ENCODE results near the gene TRIM63.

GRCh38 chr1:26003262-26003661 lies 64.2 kb downstream of the TRIM63 start:
- TF ChIP-seq, protein P1, sequence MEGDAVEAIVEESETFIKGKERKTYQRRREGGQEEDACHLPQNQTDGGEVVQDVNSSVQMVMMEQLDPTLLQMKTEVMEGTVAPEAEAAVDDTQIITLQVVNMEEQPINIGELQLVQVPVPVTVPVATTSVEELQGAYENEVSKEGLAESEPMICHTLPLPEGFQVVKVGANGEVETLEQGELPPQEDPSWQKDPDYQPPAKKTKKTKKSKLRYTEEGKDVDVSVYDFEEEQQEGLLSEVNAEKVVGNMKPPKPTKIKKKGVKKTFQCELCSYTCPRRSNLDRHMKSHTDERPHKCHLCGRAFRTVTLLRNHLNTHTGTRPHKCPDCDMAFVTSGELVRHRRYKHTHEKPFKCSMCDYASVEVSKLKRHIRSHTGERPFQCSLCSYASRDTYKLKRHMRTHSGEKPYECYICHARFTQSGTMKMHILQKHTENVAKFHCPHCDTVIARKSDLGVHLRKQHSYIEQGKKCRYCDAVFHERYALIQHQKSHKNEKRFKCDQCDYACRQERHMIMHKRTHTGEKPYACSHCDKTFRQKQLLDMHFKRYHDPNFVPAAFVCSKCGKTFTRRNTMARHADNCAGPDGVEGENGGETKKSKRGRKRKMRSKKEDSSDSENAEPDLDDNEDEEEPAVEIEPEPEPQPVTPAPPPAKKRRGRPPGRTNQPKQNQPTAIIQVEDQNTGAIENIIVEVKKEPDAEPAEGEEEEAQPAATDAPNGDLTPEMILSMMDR (IDR thresholded peaks at IDR 0.05): no peak
- TF ChIP-seq POLR2AphosphoS5 (IDR thresholded peaks at IDR 0.05; ENCODE audit: insufficient read depth in 1 of 2, low read depth in 1 of 2): no peak
- TF ChIP-seq POLR2A (IDR thresholded peaks at IDR 0.05): no peak
